ENCODE data around the gene ARL5A.

GRCh38 chr2:151826737-151827157, 1.5 kb downstream of the ARL5A start:
- TF ChIP-seq GATA2 (IDR thresholded peaks at IDR 0.05; ENCODE audit: low read depth, low read length) = no peak
- TF ChIP-seq GATA3 (IDR thresholded peaks at IDR 0.05; ENCODE audit: low read depth, low read length) = no peak
